Activated B cell treated with CpG ODN at 0.5 μM for 24 hours (primary cell): ENCODE measurements around the gene PRKCH. TPM values are rescaled to one million over a fixed set of nuclear protein-coding genes. Genes with fewer than 3 reads are reported as not detected.
A peak's percentile ranks its signal among the peaks of the same experiment; 100 is the strongest.

Experiments
- ATAC-seq: fragments of 200-7000 bp; cut with Tn5 transposase; one replicate; pipeline ENCODE4 v1.10.0; 2021; ENCODE audit warnings: low read depth, mild to moderate bottlenecking, moderate library complexity
- CTCF ChIA-PET: fragments of 350-600 bp; sonication (Branson Sonifier 250); formaldehyde crosslinking; loops from one replicate; lab custom pipeline; 2021; ENCODE audit warnings: antibody characterized with exemption; lab: Charles Lee
- POLR2A ChIA-PET: fragments of 350-600 bp; sonication (Branson Sonifier 250); formaldehyde crosslinking; loops from one replicate; lab custom pipeline; 2021; ENCODE audit warnings: antibody characterized with exemption; lab: Charles Lee
- DNase-seq: peaks from one replicate; pipeline ENCODE4 v3.0.0; 2022
- H3K27ac Mint-ChIP-seq: one replicate; pipeline ENCODE4 v1.8.0; 2020; ENCODE audit warnings: mixed read lengths
- H3K27me3 Mint-ChIP-seq: one replicate; pipeline ENCODE4 v1.8.0; 2021; ENCODE audit warnings: mixed read lengths
- H3K36me3 Mint-ChIP-seq: one replicate; pipeline ENCODE4 v1.8.0; 2021; ENCODE audit warnings: low read depth, mixed read lengths
- H3K4me1 Mint-ChIP-seq: one replicate; pipeline ENCODE4 v1.8.0; 2021; ENCODE audit warnings: mixed read lengths
- H3K4me3 Mint-ChIP-seq: one replicate; pipeline ENCODE4 v1.8.0; 2020; ENCODE audit warnings: mild to moderate bottlenecking, mixed read lengths
- H3K9me3 Mint-ChIP-seq: one replicate; pipeline ENCODE4 v1.8.0; 2020; ENCODE audit warnings: mixed read lengths
- intact Hi-C: fragments of 100-400 bp; cut with micrococcal nuclease; formaldehyde crosslinking; loops from one replicate; pipeline ENCODE4 v1.15.1; 2024
- total RNA-seq: library from RNA; stranded (reverse); gene quantifications from 2 replicates; pipeline ENCODE4 v1.2.3, GENCODE V29; 2022
- TF ChIP-seq, protein P1 (sequence below): fragments of 200-600 bp; IDR thresholded peaks from one replicate; pipeline ENCODE4 v1.8.0; 2022; ENCODE audit warnings: antibody characterized with exemption, mild to moderate bottlenecking

The PRKCH gene
- total RNA-seq, 1 donor from 2014 or later: 4.6 TPM

DNA sequence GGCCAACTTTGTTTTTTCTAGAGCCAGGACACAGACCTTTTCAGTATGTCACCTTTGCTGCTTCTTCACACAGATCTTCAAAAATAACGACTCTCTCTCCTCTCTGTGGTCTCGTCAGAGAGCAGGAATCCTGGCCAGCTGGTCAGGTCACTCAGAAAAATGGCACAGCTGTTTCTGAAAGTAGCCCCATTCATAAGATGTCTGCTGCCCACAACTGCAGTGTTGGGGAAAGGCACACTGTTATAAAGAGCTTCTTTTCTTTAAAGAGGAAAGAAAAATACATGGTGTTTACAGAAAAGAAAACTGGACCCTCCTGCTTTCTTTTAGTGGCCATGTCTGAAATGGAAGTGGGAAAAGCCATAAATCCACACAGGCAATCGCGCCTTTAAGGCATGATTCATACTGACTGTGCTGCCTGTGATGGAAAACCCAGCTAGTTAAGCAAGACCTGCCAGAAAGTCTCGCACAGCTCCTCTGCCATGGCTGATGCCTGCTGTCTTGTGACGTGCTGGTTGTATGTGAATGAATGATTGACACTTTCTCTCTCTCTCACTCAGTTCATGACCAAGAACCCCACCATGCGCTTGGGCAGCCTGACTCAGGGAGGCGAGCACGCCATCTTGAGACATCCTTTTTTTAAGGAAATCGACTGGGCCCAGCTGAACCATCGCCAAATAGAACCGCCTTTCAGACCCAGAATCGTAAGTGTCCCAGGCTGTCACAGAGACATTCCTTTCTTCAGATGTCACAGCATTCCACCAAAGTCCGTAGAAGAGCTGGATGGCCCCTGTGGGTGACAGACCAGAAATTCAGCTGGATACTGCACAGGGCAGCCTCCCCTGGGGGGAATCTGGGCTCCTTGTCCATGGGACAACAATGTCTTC is 226.0 kb downstream of the PRKCH start:
- no peak for ATAC-seq
- Mint-ChIP-seq H3K27ac (no peak overlapping the region), H3K4me1 (peaks cover 24% of the 10 kb centered on the region), H3K36me3 (no peaks in the 10 kb centered on the region), H3K4me3 (no peak overlapping the region), H3K9me3 (no peaks in the 10 kb centered on the region), H3K27me3 (no peaks in the 10 kb centered on the region)
- TF ChIP-seq, protein P1, sequence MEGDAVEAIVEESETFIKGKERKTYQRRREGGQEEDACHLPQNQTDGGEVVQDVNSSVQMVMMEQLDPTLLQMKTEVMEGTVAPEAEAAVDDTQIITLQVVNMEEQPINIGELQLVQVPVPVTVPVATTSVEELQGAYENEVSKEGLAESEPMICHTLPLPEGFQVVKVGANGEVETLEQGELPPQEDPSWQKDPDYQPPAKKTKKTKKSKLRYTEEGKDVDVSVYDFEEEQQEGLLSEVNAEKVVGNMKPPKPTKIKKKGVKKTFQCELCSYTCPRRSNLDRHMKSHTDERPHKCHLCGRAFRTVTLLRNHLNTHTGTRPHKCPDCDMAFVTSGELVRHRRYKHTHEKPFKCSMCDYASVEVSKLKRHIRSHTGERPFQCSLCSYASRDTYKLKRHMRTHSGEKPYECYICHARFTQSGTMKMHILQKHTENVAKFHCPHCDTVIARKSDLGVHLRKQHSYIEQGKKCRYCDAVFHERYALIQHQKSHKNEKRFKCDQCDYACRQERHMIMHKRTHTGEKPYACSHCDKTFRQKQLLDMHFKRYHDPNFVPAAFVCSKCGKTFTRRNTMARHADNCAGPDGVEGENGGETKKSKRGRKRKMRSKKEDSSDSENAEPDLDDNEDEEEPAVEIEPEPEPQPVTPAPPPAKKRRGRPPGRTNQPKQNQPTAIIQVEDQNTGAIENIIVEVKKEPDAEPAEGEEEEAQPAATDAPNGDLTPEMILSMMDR: no peak
- intact Hi-C loops: no loop called here
- ChIA-PET POLR2A (interaction anchor here (0.5 to 1.6 kb wide), 5 partner anchors 33 to 159 kb away, joined by 3 to 10 read pairs (median 4); no protein-coding TSS in a partner anchor), CTCF (no interaction called here)
- DNase-seq: no peak

DNA sequence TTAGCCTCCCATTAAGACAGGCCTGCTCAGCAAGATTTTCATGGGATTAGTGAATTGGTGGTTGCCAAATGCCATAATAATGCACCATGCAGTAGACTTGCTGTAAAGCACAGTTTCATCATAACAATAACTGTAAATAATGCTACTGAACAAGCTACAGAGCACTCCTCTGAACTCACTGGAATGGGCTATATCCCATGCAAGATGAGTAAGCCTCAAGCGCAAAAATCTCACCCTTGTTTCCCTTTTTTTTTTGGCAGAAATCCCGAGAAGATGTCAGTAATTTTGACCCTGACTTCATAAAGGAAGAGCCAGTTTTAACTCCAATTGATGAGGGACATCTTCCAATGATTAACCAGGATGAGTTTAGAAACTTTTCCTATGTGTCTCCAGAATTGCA is 228.0 kb downstream of the PRKCH start:
- Mint-ChIP-seq H3K9me3 (no peaks in the 10 kb centered on the region), H3K4me3 (no peak overlapping the region), H3K27me3 (no peaks in the 10 kb centered on the region), H3K4me1 (peaks cover 44% of the 10 kb centered on the region), H3K36me3 (no peaks in the 10 kb centered on the region), H3K27ac (no peak overlapping the region)
- DNase-seq (no peak), ATAC-seq (no peak)
- POLR2A ChIA-PET: interaction anchor here (0.9 kb wide), 1 partner anchor 44 kb away, joined by 3 read pairs; no protein-coding TSS in a partner anchor
- intact Hi-C loops: no loop called here
- TF ChIP-seq, protein P1: no peak
- CTCF ChIA-PET: no interaction called here

DNA sequence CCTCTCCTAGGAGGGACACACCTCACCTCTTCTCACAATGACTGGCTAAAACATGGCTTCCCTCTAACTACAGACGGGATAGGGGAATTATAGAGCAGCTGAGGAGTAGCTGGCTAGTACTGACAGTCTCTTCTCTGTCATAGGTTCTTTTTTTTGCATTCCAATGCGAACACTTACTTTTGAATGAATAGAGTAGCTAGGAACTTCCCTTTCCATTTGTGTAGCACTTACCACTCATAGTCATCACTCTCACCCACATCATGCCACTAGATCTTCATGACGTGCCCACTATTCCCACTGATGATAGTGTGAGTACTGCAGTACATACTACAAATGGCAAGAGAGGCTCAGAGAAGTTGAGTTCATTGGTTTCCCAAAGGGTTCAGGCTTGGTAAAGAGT is 230.0 kb downstream of the PRKCH start:
- Mint-ChIP-seq H3K4me3 (no peak overlapping the region), H3K27me3 (no peaks in the 10 kb centered on the region), H3K9me3 (no peaks in the 10 kb centered on the region), H3K27ac (peak overlapping the region; percentile 97), H3K4me1 (peaks cover 62% of the 10 kb centered on the region), H3K36me3 (no peaks in the 10 kb centered on the region)
- ChIA-PET CTCF (interaction anchor here (1.1 to 4.3 kb wide), 2 partner anchors 73 to 75 kb away, joined by 3 to 20 read pairs; no protein-coding TSS in a partner anchor), POLR2A (interaction anchor here (0.5 to 5.4 kb wide), 9 partner anchors 18 to 212 kb away, joined by 3 to 102 read pairs (median 7); partner anchors contain the start of gene HIF1A)
- DNase-seq (no peak), ATAC-seq (no peak)
- intact Hi-C loops: no loop called here
- TF ChIP-seq, protein P1: no peak

DNA sequence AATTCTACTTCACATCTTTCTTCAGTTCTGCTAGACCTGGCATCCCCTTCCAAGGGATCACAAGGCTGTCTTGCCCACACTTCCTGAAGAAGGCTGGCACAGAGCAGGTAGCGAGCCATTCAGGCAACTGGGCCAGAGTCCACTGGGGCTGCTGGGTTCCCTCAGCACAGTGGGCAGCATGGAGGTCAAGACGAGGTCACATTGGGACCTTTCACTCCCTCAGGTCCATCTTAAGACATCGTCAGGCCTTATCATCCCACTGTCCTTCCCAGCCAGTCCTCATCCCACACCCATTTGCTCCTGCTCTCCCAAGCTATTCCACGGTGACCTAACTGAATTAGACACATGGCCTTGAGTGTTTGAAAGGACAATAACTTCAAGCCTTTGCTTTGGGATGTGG is 230.9 kb downstream of the PRKCH start:
- no peak overlapping the region for H3K4me3 Mint-ChIP-seq
- H3K36me3 Mint-ChIP-seq: no peaks in the 10 kb centered on the region
- ChIA-PET POLR2A (interaction anchor here (0.6 to 5.4 kb wide), 15 partner anchors 17 to 210 kb away, joined by 3 to 102 read pairs (median 7); partner anchors contain the start of genes HIF1A and SNAPC1), CTCF (interaction anchor here (0.8 to 4.3 kb wide), 5 partner anchors 14 to 76 kb away, joined by 3 to 20 read pairs (median 4); no protein-coding TSS in a partner anchor)
- H3K9me3 Mint-ChIP-seq: no peaks in the 10 kb centered on the region
- TF ChIP-seq, protein P1: no peak
- no peaks in the 10 kb centered on the region for H3K27me3 Mint-ChIP-seq
- intact Hi-C loops: loop anchor here (1.0 to 2.0 kb wide), 2 partner anchors 27 to 43 kb away; no protein-coding TSS in a partner anchor
- DNase-seq (no peak), ATAC-seq (no peak)
- H3K4me1 Mint-ChIP-seq: peaks cover 64% of the 10 kb centered on the region
- peak overlapping the region; percentile 97 for H3K27ac Mint-ChIP-seq
